Tibial artery (tissue), 4 donors: ENCODE data around the gene FAM149A.

Experiments
- DNase-seq, 2 donors: peaks; one replicate each; pipeline ENCODE4 v3.0.0-alpha.2; 2019
- H3K27ac ChIP-seq, 2 donors: fragments of 200-600 bp; sonication (generic) in 1 of 2; 1 replicate in 1 of 2; 2 replicates in 1 of 2; pipeline ENCODE4 v1.5.1; 2018 to 2019; ENCODE audit warnings: mild to moderate bottlenecking in 1 of 2
- H3K27me3 ChIP-seq, 2 donors: fragments of 200-600 bp; sonication (generic) in 1 of 2; one replicate each; pipeline versions ENCODE4 v1.5.1 to v1.6.0; 2016 to 2019
- H3K36me3 ChIP-seq, 3 donors: fragments of 200-600 bp; sonication (generic) in 2 of 3; one replicate each; pipeline ENCODE4 v1.5.1; 2016 to 2019; ENCODE audit warnings: mild to moderate bottlenecking in 2 of 3
- H3K4me1 ChIP-seq, 4 donors: fragments of 200-600 bp; sonication (generic) in 2 of 4; 1 replicate in 3 of 4; 2 replicates in 1 of 4; pipeline ENCODE4 v1.5.1; 2016 to 2019
- H3K4me3 ChIP-seq, 2 donors: fragments of 200-600 bp; sonication (generic) in 1 of 2; 1 replicate in 1 of 2; 2 replicates in 1 of 2; pipeline ENCODE4 v1.5.1; 2018 to 2019; ENCODE audit warnings: mild to moderate bottlenecking in 2 of 2
- H3K9me3 ChIP-seq, 3 donors: fragments of 200-600 bp; sonication (generic) in 1 of 3; one replicate each; pipeline ENCODE4 v1.5.1; 2016 to 2019
- intact Hi-C: fragments of 100-400 bp; cut with DNase I; formaldehyde crosslinking; loops from one replicate; pipeline ENCODE4 v1.15.0; 2023; ENCODE audit warnings: low total_unique reads
- TF ChIP-seq, protein P1 (sequence below), 2 experiments: fragments of 200-600 bp in 1 of 2; fragments of 450-650 bp in 1 of 2; IDR thresholded peaks; one replicate each; pipeline ENCODE4 v1.5.1; 2017 to 2019; ENCODE audit warnings: antibody characterized with exemption in 2 of 2, mild to moderate bottlenecking in 1 of 2, moderate library complexity in 1 of 2

Gene FAM149A

GRCh38 chr4:186118582-186118981 is 14.1 kb downstream of the FAM149A start:
- H3K9me3 ChIP-seq: no peaks in the 10 kb centered on the region
- no peak overlapping the region for H3K4me3 ChIP-seq
- intact Hi-C loops: no loop called here
- no peaks in the 10 kb centered on the region for H3K4me1 ChIP-seq
- no peaks in the 10 kb centered on the region for H3K36me3 ChIP-seq
- TF ChIP-seq, protein P1, sequence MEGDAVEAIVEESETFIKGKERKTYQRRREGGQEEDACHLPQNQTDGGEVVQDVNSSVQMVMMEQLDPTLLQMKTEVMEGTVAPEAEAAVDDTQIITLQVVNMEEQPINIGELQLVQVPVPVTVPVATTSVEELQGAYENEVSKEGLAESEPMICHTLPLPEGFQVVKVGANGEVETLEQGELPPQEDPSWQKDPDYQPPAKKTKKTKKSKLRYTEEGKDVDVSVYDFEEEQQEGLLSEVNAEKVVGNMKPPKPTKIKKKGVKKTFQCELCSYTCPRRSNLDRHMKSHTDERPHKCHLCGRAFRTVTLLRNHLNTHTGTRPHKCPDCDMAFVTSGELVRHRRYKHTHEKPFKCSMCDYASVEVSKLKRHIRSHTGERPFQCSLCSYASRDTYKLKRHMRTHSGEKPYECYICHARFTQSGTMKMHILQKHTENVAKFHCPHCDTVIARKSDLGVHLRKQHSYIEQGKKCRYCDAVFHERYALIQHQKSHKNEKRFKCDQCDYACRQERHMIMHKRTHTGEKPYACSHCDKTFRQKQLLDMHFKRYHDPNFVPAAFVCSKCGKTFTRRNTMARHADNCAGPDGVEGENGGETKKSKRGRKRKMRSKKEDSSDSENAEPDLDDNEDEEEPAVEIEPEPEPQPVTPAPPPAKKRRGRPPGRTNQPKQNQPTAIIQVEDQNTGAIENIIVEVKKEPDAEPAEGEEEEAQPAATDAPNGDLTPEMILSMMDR (IDR thresholded peaks at IDR 0.05): no peak
- H3K27me3 ChIP-seq: peaks cover 0 to 4% of the 10 kb centered on the region in 2 donors
- DNase-seq: no peak
- H3K27ac ChIP-seq: no peak overlapping the region

GRCh38 chr4:186121057-186121456 is 16.6 kb downstream of the FAM149A start:
- no peaks in the 10 kb centered on the region for H3K9me3 ChIP-seq
- no peaks in the 10 kb centered on the region for H3K36me3 ChIP-seq
- no peak overlapping the region for H3K4me3 ChIP-seq
- no peak for DNase-seq
- TF ChIP-seq, protein P1 (IDR thresholded peaks at IDR 0.05): no peak
- intact Hi-C loops: no loop called here
- H3K27me3 ChIP-seq: peaks cover 0 to 4% of the 10 kb centered on the region in 2 donors
- no peak overlapping the region for H3K27ac ChIP-seq
- no peaks in the 10 kb centered on the region for H3K4me1 ChIP-seq

DNA sequence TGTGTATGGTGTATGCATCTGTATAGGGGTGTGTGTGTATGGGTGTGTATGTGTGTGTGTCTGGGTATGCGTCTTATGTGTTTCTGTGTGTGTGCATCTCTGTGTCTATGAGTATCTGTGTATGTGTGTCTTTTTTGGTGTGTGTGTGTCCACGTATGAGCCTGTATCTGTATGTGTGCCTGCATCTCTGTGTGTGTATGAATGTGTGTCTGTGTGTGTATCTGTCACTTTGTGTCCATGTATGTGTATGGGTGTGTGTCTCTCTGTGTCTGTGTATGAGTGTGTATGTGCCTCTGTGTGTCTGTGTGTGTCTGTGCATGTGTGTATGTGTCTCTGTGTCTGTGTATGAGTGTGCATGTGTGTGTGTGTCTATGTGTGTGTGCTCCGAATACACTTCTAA is 24.3 kb downstream of the FAM149A start:
- intact Hi-C loops: no loop called here
- DNase-seq: no peak
- H3K36me3 ChIP-seq: no peaks in the 10 kb centered on the region
- no peak overlapping the region for H3K4me3 ChIP-seq
- TF ChIP-seq, protein P1 (IDR thresholded peaks at IDR 0.05): no peak
- no peaks in the 10 kb centered on the region for H3K4me1 ChIP-seq
- no peak overlapping the region for H3K27ac ChIP-seq
- no peaks in the 10 kb centered on the region for H3K27me3 ChIP-seq
- no peaks in the 10 kb centered on the region for H3K9me3 ChIP-seq

- DNase-seq: no peak
- intact Hi-C loops: no loop called here
- Histone ChIP-seq H3K4me1 (no peaks in the 10 kb centered on the region), H3K27me3 (no peaks in the 10 kb centered on the region), H3K4me3 (no peak overlapping the region), H3K36me3 (no peaks in the 10 kb centered on the region), H3K9me3 (no peaks in the 10 kb centered on the region), H3K27ac (no peak overlapping the region)
- TF ChIP-seq, protein P1 (IDR thresholded peaks at IDR 0.05): no peak
Observed at GRCh38 chr4:186131935-186132334, 27.4 kb downstream of the FAM149A start.

GRCh38 chr4:186132577-186133242 is 28.2 kb downstream of the FAM149A start:
- Histone ChIP-seq H3K4me1 (no peaks in the 10 kb centered on the region), H3K27ac (no peak overlapping the region), H3K4me3 (no peak overlapping the region), H3K9me3 (no peaks in the 10 kb centered on the region), H3K36me3 (no peaks in the 10 kb centered on the region), H3K27me3 (no peaks in the 10 kb centered on the region)
- DNase-seq: no peak
- intact Hi-C loops: no loop called here
- TF ChIP-seq, protein P1 (IDR thresholded peaks at IDR 0.05): no peak

DNA sequence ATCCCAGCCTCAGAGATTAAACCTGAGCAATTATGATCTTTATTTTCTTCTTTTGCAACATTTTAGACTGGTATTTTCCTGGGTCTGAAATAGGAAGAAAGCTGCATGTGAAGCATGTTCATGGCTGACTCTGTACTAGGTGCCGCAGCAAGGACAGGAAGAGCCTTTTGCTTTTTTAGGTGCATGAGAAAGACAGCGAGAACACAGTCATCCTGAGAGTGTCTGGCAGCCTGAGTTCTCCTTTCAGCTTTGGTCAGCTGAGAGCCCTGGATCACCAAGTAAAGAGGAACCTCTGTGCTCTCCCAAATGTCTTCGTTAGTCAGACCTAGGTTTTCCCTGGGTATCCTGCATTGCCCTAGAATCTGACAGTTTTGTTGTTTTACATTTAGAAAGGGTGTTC is 29.8 kb downstream of the FAM149A start:
- no peak for DNase-seq
- Histone ChIP-seq H3K27ac (no peak overlapping the region), H3K36me3 (no peaks in the 10 kb centered on the region), H3K4me3 (no peak overlapping the region), H3K4me1 (no peaks in the 10 kb centered on the region), H3K9me3 (no peaks in the 10 kb centered on the region), H3K27me3 (no peaks in the 10 kb centered on the region)
- TF ChIP-seq, protein P1 (IDR thresholded peaks at IDR 0.05): no peak
- intact Hi-C loops: no loop called here
